ENCODE measurements around the gene TIGD3. TPM values are rescaled to one million over a fixed set of nuclear protein-coding genes. Genes with fewer than 3 reads are reported as not detected.

TIGD3 gene
- total RNA-seq, 1 experiment from 2014 or later = 1.3 TPM

- Histone ChIP-seq H2AFZ (ENCODE audit: low read length) (no peak overlapping the region), H3K4me3 (ENCODE audit: low read length) (no peak overlapping the region), H4K20me1 (ENCODE audit: low read length) (peaks cover 6% of the 10 kb centered on the region; the same call in 1 of the 2 replicates), H3K4me1 (ENCODE audit: insufficient read depth, low read length) (peaks cover 31% of the 10 kb centered on the region), H3F3A (ENCODE audit: low read length, unreplicated experiment) (no peaks in the 10 kb centered on the region), H3K79me2 (ENCODE audit: low read length) (peaks cover 46% of the 10 kb centered on the region), H3K9me2 (replicated peaks; ENCODE audit: low read length) (no peaks in the 10 kb centered on the region), H3K4me2 (ENCODE audit: low read length) (peak overlapping the region; percentile 99; the same call in 1 of the 2 replicates), H3K9ac (ENCODE audit: low read length) (no peak overlapping the region), H3K9me3 (ENCODE audit: low read length) (no peaks in the 10 kb centered on the region), H3K27me3 (ENCODE audit: low read length) (no peaks in the 10 kb centered on the region), H3K36me3 (ENCODE audit: low read depth, low read length) (peaks cover 3% of the 10 kb centered on the region; the same call in 1 of the 2 replicates), H3K27ac (ENCODE audit: low read length) (no peak overlapping the region)
- intact Hi-C loops (cut with micrococcal nuclease) = no loop called here
- ChIA-PET CTCF (no interaction called here), POLR2A (ENCODE audit: unreplicated experiment) (no interaction called here)
- no peak for TF ChIP-seq CTCF (conservative IDR thresholded peaks at IDR 0.05; ENCODE audit: low read depth, low read length)
- no peak for TF ChIP-seq EZH2phosphoT487 (IDR thresholded peaks at IDR 0.05; ENCODE audit: borderline replicate concordance, low read length)
- TF ChIP-seq EZH2 (IDR thresholded peaks at IDR 0.05; ENCODE audit: low read length, unreplicated experiment) = no peak
- no peak for DNase-seq
- BruUV-seq (replicated peaks) = no TSS peak
- ATAC-seq = no peak
Measured at GRCh38 chr11:65389294-65389980, 34.9 kb downstream of the TIGD3 start.

GRCh38 chr11:65390099-65390941, 35.8 kb downstream of the TIGD3 start:
- Histone ChIP-seq H3K9me3 (ENCODE audit: low read length) (no peaks in the 10 kb centered on the region), H3K4me3 (ENCODE audit: low read length) (no peak overlapping the region), H3F3A (ENCODE audit: low read length, unreplicated experiment) (no peaks in the 10 kb centered on the region), H3K9me2 (replicated peaks; ENCODE audit: low read length) (no peaks in the 10 kb centered on the region), H3K9ac (ENCODE audit: low read length) (no peak overlapping the region), H2AFZ (ENCODE audit: low read length) (no peak overlapping the region), H4K20me1 (ENCODE audit: low read length) (peaks cover 6% of the 10 kb centered on the region; the same call in 1 of the 2 replicates), H3K4me2 (ENCODE audit: low read length) (0 out of 2 replicates have a peak overlapping the region, but pooled peaks have one; percentile 99), H3K27ac (ENCODE audit: low read length) (no peak overlapping the region), H3K36me3 (ENCODE audit: low read depth, low read length) (peaks cover 7% of the 10 kb centered on the region; the same call in 1 of the 2 replicates), H3K4me1 (ENCODE audit: insufficient read depth, low read length) (peaks cover 22% of the 10 kb centered on the region), H3K79me2 (ENCODE audit: low read length) (peaks cover 46% of the 10 kb centered on the region), H3K27me3 (ENCODE audit: low read length) (no peaks in the 10 kb centered on the region)
- ChIA-PET CTCF (no interaction called here), POLR2A (ENCODE audit: unreplicated experiment) (no interaction called here)
- DNase-seq (no peak), ATAC-seq (no peak)
- BruUV-seq (replicated peaks) = no TSS peak
- intact Hi-C loops (cut with micrococcal nuclease) = no loop called here
- TF ChIP-seq EZH2phosphoT487 (IDR thresholded peaks at IDR 0.05; ENCODE audit: borderline replicate concordance, low read length) = no peak
- TF ChIP-seq EZH2 (IDR thresholded peaks at IDR 0.05; ENCODE audit: low read length, unreplicated experiment) = no peak

GRCh38 chr11:65390996-65391395, 36.4 kb downstream of the TIGD3 start:
- TF ChIP-seq EZH2phosphoT487 (IDR thresholded peaks at IDR 0.05; ENCODE audit: borderline replicate concordance, low read length) (no peak), CTCF (conservative IDR thresholded peaks at IDR 0.05; ENCODE audit: low read depth, low read length) (no peak), EZH2 (IDR thresholded peaks at IDR 0.05; ENCODE audit: low read length, unreplicated experiment) (no peak)
- no peaks in the 10 kb centered on the region for H3K27me3 ChIP-seq (ENCODE audit: low read length)
- ChIA-PET POLR2A (ENCODE audit: unreplicated experiment) (no interaction called here), CTCF (interaction anchor here (0.5 kb wide), 2 partner anchors 38 to 58 kb away, joined by 4 to 5 read pairs; no protein-coding TSS in a partner anchor)
- no peaks in the 10 kb centered on the region for H3K9me2 ChIP-seq (replicated peaks; ENCODE audit: low read length)
- intact Hi-C loops (cut with micrococcal nuclease) = no loop called here
- no TSS peak for BruUV-seq (replicated peaks)
- H3F3A ChIP-seq (ENCODE audit: low read length, unreplicated experiment) = no peaks in the 10 kb centered on the region
- peaks cover 7% of the 10 kb centered on the region; the same call in 1 of the 2 replicates for H3K36me3 ChIP-seq (ENCODE audit: low read depth, low read length)
- H3K27ac ChIP-seq (ENCODE audit: low read length) = no peak overlapping the region
- H3K4me2 ChIP-seq (ENCODE audit: low read length) = no peak overlapping the region
- ATAC-seq (no peak), DNase-seq (no peak)
- H3K4me1 ChIP-seq (ENCODE audit: insufficient read depth, low read length) = peaks cover 18% of the 10 kb centered on the region
- H3K9me3 ChIP-seq (ENCODE audit: low read length) = no peaks in the 10 kb centered on the region
- peaks cover 46% of the 10 kb centered on the region for H3K79me2 ChIP-seq (ENCODE audit: low read length)
- H4K20me1 ChIP-seq (ENCODE audit: low read length) = peaks cover 6% of the 10 kb centered on the region; the same call in 1 of the 2 replicates
- H3K4me3 ChIP-seq (ENCODE audit: low read length) = no peak overlapping the region
- no peak overlapping the region for H3K9ac ChIP-seq (ENCODE audit: low read length)
- H2AFZ ChIP-seq (ENCODE audit: low read length) = no peak overlapping the region
